Subcutaneous adipose tissue (tissue), 4 donors: ENCODE data around the gene SNIP1. TPM values are rescaled to one million over a fixed set of nuclear protein-coding genes. Genes with fewer than 3 reads are reported as not detected.

Experiments
- CTCF ChIP-seq: fragments of 450-650 bp; IDR thresholded peaks from one replicate; pipeline ENCODE4 v1.5.1; 2016; ENCODE audit warnings: low read depth, mild to moderate bottlenecking, control low read depth, antibody characterized with exemption, moderate library complexity
- total RNA-seq, 4 donors: library from RNA; depleted of rRNA; stranded (reverse); fragments of >200 nt; gene quantifications; one replicate each; pipeline ENCODE4 v1.1.0, GENCODE V29; 2016

SNIP1 gene
- total RNA-seq, 4 donors from 2014 or later, result 9.8 to 18.1 (median 13.7) TPM

GRCh38 chr1:37553598-37553926 lies 531 bp downstream of the SNIP1 start:
- no peak for TF ChIP-seq CTCF

GRCh38 chr1:37549341-37549740 lies 4.8 kb downstream of the SNIP1 start:
- TF ChIP-seq CTCF, result no peak

- TF ChIP-seq CTCF, result no peak
These were observed 9.1 kb downstream of the SNIP1 start for GRCh38 chr1:37545019-37545418.

GRCh38 chr1:37544530-37544929 lies 9.6 kb downstream of the SNIP1 start:
- no peak for TF ChIP-seq CTCF

- no peak for TF ChIP-seq CTCF
These were observed 13.9 kb downstream of the SNIP1 start for GRCh38 chr1:37540036-37540785.

- no peak for TF ChIP-seq CTCF
These were observed 16.7 kb downstream of the SNIP1 start for GRCh38 chr1:37537378-37537777.

GRCh38 chr1:37533317-37534093 lies 20.6 kb downstream of the SNIP1 start:
- TF ChIP-seq CTCF, result no peak
